Glutamatergic neuron (in vitro differentiated cells): ENCODE results near the gene PRRT2. TPM values are rescaled to one million over a fixed set of nuclear protein-coding genes. Genes with fewer than 3 reads are reported as not detected.

Experiments used
- DNase-seq: peaks from one replicate; pipeline ENCODE4 v3.0.0; 2022
- H3K27ac Mint-ChIP-seq: one replicate; pipeline ENCODE4 v1.8.0; 2020; ENCODE audit warnings: mild to moderate bottlenecking, mixed read lengths, inconsistent platforms; ENCODE audit not compliant: unreplicated experiment
- H3K27me3 Mint-ChIP-seq: one replicate; pipeline ENCODE4 v1.8.0; 2020; ENCODE audit warnings: mild to moderate bottlenecking, moderate library complexity, mixed read lengths, inconsistent platforms; ENCODE audit not compliant: unreplicated experiment
- H3K36me3 Mint-ChIP-seq: one replicate; pipeline ENCODE4 v1.8.0; 2020; ENCODE audit warnings: mild to moderate bottlenecking, mixed read lengths, inconsistent platforms; ENCODE audit not compliant: unreplicated experiment
- H3K4me1 Mint-ChIP-seq: one replicate; pipeline ENCODE4 v1.8.0; 2020; ENCODE audit warnings: mild to moderate bottlenecking, low read depth, mixed read lengths, inconsistent platforms; ENCODE audit not compliant: unreplicated experiment
- H3K4me3 Mint-ChIP-seq: one replicate; pipeline ENCODE4 v1.8.0; 2020; ENCODE audit warnings: mild to moderate bottlenecking, mixed read lengths, inconsistent platforms; ENCODE audit not compliant: unreplicated experiment
- H3K9me3 Mint-ChIP-seq: one replicate; pipeline ENCODE4 v1.8.0; 2020; ENCODE audit warnings: mild to moderate bottlenecking, moderate library complexity, mixed read lengths, inconsistent platforms; ENCODE audit not compliant: unreplicated experiment
- CTCF ChIP-seq: fragments of 200-600 bp; sonication (generic); IDR thresholded peaks from one replicate; pipeline ENCODE4 v1.5.0; 2021; ENCODE audit not compliant: partially characterized antibody, unreplicated experiment
- total RNA-seq: library from RNA; stranded (reverse); fragmentation: NEBNext Ultra II Directional; extraction: Animal tissue kit (Norgen Biotek cat#: 25700); gene quantifications from one replicate; pipeline ENCODE4 v1.2.1, GENCODE V29; 2021; ENCODE audit not compliant: unreplicated experiment

The PRRT2 gene
- total RNA-seq, 1 donor from 2014 or later: 91.0 TPM

GRCh38 chr16:29844575-29845331, 32.8 kb downstream of the PRRT2 start:
- Mint-ChIP-seq H3K36me3 (peaks cover 5% of the 10 kb centered on the region), H3K27me3 (peaks cover 8% of the 10 kb centered on the region), H3K4me3 (no peak overlapping the region), H3K9me3 (peaks cover 2% of the 10 kb centered on the region), H3K27ac (no peak overlapping the region), H3K4me1 (peaks cover 2% of the 10 kb centered on the region)
- TF ChIP-seq CTCF: no peak
- no peak for DNase-seq

GRCh38 chr16:29845656-29846055, 33.7 kb downstream of the PRRT2 start:
- H3K27ac Mint-ChIP-seq: no peak overlapping the region
- H3K4me3 Mint-ChIP-seq: no peak overlapping the region
- no peak for TF ChIP-seq CTCF
- DNase-seq: no peak
- H3K36me3 Mint-ChIP-seq: peaks cover 5% of the 10 kb centered on the region
- peaks cover 10% of the 10 kb centered on the region for H3K27me3 Mint-ChIP-seq
- peaks cover 2% of the 10 kb centered on the region for H3K4me1 Mint-ChIP-seq
- H3K9me3 Mint-ChIP-seq: peaks cover 2% of the 10 kb centered on the region

- no peak overlapping the region for H3K27ac Mint-ChIP-seq
- no peaks in the 10 kb centered on the region for H3K9me3 Mint-ChIP-seq
- H3K4me3 Mint-ChIP-seq: no peak overlapping the region
- peaks cover 2% of the 10 kb centered on the region for H3K4me1 Mint-ChIP-seq
- H3K27me3 Mint-ChIP-seq: peaks cover 7% of the 10 kb centered on the region
- TF ChIP-seq CTCF: peak; percentile 83
- H3K36me3 Mint-ChIP-seq: peaks cover 5% of the 10 kb centered on the region
- peak; percentile 76 for DNase-seq
Measured at GRCh38 chr16:29848420-29849297, 36.7 kb downstream of the PRRT2 start.

- H3K36me3 Mint-ChIP-seq: peaks cover 5% of the 10 kb centered on the region
- DNase-seq: no peak
- peaks cover 7% of the 10 kb centered on the region for H3K27me3 Mint-ChIP-seq
- H3K27ac Mint-ChIP-seq: no peak overlapping the region
- no peaks in the 10 kb centered on the region for H3K4me1 Mint-ChIP-seq
- H3K4me3 Mint-ChIP-seq: no peak overlapping the region
- no peak for TF ChIP-seq CTCF
- no peaks in the 10 kb centered on the region for H3K9me3 Mint-ChIP-seq
Measured at GRCh38 chr16:29849505-29849904, 37.5 kb downstream of the PRRT2 start.
